ENCODE data around the gene CCL26. TPM values are rescaled to one million over a fixed set of nuclear protein-coding genes. Genes with fewer than 3 reads are reported as not detected.

CCL26 gene
- total RNA-seq, 1 experiment from 2014 or later: 28.4 TPM

Other genes starting within 250 kb of the CCL26 start
- gene HIP1, start 33.3 kb downstream of the CCL26 start, total RNA-seq (2014; rRNA removed; shearing (Covaris generic)): 20.5 and 43.3 TPM in 2 replicates
- not detected in 2 replicates for gene CCL24, start 41.6 kb upstream of the CCL26 start, total RNA-seq (2014; rRNA removed; shearing (Covaris generic))
- 81.8 and 92.7 TPM in 2 replicates for gene RHBDD2, start 106.8 kb upstream of the CCL26 start, total RNA-seq (2014; rRNA removed; shearing (Covaris generic))
- 56.8 and 90.1 TPM in 2 replicates for gene POR, start 142.9 kb upstream of the CCL26 start, total RNA-seq (2014; rRNA removed; shearing (Covaris generic))
- gene TMEM120A, start 222.4 kb upstream of the CCL26 start, total RNA-seq (2014; rRNA removed; shearing (Covaris generic)): 15.7 and 19.6 TPM in 2 replicates

Data from M059J (cell line).